Omental fat pad (tissue), 4 donors: ENCODE measurements around the gene JAG2. TPM values are rescaled to one million over a fixed set of nuclear protein-coding genes. Genes with fewer than 3 reads are reported as not detected.

Experiments used
- ATAC-seq: fragments of 150-250 bp; one replicate; pipeline ENCODE4 v1.9.1; 2016; ENCODE audit warnings: mild to moderate bottlenecking, moderate library complexity; ENCODE audit not compliant: low FRiP score
- DNase-seq: peaks from one replicate; pipeline ENCODE4 v3.0.0-alpha.2; 2019; ENCODE audit warnings: low spot score
- total RNA-seq, 4 donors: library from RNA; depleted of rRNA; stranded (reverse); fragments of >200 nt; gene quantifications; one replicate each; pipeline ENCODE4 v1.1.0, GENCODE V29; 2016
- TF ChIP-seq, protein P1 (sequence below), 3 donors: fragments of 450-650 bp; IDR thresholded peaks; one replicate each; pipeline ENCODE4 v1.5.1; 2016 to 2017; ENCODE audit warnings: antibody characterized with exemption in 3 of 3, mild to moderate bottlenecking in 3 of 3, moderate library complexity in 2 of 3

JAG2 gene
- total RNA-seq, 4 donors from 2014 or later: 4.7 to 21.3 (median 8.3) TPM

DNA sequence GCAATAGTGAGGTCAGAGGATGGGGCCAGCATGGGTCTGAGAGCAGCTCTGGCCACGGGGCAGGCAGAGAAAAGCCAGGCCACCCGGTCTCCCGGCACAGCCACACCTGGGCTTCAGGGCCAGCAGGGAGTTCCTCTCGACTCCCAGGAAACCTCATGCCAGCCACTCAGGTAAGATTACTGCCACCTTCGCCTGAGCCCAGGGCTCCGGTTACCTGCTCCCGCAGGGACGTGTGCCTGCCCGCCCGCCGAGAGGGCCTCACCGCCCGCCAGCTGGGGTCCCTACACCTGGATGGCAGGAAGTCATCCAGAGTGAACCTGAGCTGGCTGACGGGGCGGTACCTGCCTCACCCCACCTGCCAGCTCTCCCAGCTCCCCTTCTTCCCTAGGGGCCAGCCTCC lies 7.3 kb downstream of the JAG2 start:
- TF ChIP-seq, protein P1, sequence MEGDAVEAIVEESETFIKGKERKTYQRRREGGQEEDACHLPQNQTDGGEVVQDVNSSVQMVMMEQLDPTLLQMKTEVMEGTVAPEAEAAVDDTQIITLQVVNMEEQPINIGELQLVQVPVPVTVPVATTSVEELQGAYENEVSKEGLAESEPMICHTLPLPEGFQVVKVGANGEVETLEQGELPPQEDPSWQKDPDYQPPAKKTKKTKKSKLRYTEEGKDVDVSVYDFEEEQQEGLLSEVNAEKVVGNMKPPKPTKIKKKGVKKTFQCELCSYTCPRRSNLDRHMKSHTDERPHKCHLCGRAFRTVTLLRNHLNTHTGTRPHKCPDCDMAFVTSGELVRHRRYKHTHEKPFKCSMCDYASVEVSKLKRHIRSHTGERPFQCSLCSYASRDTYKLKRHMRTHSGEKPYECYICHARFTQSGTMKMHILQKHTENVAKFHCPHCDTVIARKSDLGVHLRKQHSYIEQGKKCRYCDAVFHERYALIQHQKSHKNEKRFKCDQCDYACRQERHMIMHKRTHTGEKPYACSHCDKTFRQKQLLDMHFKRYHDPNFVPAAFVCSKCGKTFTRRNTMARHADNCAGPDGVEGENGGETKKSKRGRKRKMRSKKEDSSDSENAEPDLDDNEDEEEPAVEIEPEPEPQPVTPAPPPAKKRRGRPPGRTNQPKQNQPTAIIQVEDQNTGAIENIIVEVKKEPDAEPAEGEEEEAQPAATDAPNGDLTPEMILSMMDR (IDR thresholded peaks at IDR 0.05): no peak
- DNase-seq (no peak), ATAC-seq (no peak)

GRCh38 chr14:105160776-105161175 lies 7.8 kb downstream of the JAG2 start:
- no peak for ATAC-seq
- no peak for DNase-seq
- TF ChIP-seq, protein P1 (IDR thresholded peaks at IDR 0.05): no peak

DNA sequence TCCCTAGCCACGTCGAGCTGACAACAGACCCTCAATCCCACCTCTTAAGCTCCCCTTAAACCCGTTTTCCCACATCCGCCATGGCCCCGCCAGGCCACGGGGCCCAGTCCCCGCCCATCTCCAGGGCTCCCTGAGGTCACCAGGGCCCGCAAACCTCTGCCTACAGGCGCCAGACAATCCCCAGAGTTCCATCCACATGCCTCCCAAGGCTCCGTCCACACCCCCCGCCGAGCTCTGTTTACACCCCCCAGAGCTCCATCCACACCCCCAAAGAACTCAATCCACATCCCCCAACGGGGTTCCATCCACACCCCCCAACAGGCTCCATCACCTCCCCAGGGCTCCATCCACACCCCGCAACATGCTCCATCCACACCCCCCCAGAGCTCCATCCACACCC lies 9.2 kb downstream of the JAG2 start:
- DNase-seq (no peak), ATAC-seq (no peak)
- TF ChIP-seq, protein P1 (IDR thresholded peaks at IDR 0.05): no peak

DNA sequence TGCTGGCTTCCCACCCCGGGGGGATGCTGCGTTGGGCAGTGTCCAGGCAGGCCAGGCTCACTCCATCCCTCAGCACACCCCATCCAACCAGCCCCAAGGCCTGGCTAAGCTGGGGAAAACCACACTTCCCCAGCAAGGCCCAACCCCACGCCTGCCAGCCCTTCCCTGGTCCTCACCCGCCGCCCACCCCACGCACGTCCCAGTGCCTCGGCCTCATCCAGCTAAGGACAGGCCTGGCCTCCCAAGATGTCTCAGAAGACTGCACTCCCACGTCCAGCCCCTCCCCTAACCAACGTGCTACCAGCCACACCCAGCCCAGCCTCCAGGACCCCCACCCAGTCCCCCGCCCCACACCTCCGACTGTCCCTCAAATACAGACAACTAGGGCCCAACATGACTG lies 9.8 kb downstream of the JAG2 start:
- ATAC-seq (no peak), DNase-seq (no peak)
- TF ChIP-seq, protein P1 (IDR thresholded peaks at IDR 0.05): no peak

- TF ChIP-seq, protein P1 (IDR thresholded peaks at IDR 0.05): no peak
- ATAC-seq: no peak
- no peak for DNase-seq
Observed at GRCh38 chr14:105157872-105158271, 10.7 kb downstream of the JAG2 start.

DNA sequence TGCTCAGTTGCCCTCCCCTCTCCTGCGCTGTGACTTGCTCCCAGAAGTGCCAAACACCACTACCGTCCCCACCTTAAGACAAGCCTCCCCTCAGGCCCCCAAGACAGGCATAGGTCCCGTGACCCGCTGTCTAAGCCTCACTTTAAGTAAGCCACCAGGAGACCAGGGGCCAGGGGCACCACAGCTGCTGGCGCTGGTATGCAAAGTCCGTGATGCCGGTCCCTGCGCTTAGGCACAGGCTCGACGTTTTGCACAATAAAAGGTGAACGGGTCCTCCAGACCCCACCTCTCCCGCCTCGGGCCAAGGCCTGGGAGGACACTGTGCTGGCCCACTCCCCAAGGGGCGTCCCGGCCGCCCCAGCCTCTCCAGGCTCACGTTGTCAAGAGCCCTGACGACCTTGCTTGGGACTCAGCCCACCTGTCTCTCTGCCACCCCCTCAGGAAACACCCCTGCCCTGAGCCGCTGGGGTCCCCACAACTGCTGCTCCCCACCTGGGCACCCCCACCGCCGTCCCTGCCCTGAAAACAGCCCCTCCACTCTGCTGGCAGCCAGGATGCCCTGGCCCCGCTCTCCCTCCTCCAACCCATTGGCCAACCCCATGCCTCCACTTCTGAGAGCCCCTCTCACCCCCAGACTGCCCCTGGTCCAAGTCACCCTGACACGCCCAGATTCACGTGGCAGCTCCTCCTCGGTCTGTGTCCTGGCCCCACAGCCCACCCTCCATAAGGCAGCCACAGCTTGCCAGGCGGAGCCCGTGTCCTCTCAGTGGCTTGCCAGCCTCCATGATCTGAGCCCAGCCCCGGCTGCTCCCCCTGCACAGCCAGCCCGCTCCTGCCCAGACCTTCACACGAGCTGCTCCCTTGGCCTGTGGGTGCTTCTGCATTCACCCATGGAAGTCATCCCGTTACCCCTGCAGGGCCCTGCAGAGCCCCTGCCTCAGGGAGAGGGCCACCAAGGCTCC lies 11.9 kb downstream of the JAG2 start:
- TF ChIP-seq, protein P1 (IDR thresholded peaks at IDR 0.05): no peak

More for the DNA sequence above, 11.9 kb downstream of the JAG2 start:
- DNase-seq (no peak), ATAC-seq (no peak)
